MV-4-11 (cell line): ENCODE data around the gene SLC25A53.
"Not testable (repeated sequence)": the region's sequence is repeated elsewhere in the genome, so short reads cannot be mapped to it uniquely, and the experiment has no call there.

Experiments
- DNase-seq: peaks from one replicate; lab custom pipeline; 2025; lab: John Stamatoyannopoulos, UW

The SLC25A53 gene

DNA sequence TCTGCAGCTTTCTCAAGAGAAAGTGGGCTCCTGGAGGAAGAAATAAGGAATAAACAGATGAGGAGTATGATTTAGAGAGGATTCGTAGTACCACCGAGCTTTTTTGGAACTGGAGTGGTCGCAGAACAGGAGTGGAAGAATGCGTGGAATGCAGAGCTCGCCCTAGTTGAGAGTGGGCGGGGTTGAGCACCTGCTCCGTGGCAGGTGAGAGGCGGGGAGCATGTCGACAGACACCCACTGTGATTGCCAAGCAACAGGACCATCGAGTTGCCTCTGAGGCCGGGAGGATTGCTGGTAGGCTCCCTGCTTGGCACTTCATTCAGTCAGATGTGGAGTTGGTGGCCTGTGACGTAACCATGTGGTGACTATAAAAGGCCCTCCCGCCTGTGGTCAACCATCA lies 101.9 kb downstream of the SLC25A53 start:
- DNase-seq = not testable (repeated sequence)
